ENCODE measurements around the gene MAP2K6. TPM values are rescaled to one million over a fixed set of nuclear protein-coding genes. Genes with fewer than 3 reads are reported as not detected.

Gene MAP2K6
- total RNA-seq, 1 donor from 2014 or later, result 1.8 TPM

DNA sequence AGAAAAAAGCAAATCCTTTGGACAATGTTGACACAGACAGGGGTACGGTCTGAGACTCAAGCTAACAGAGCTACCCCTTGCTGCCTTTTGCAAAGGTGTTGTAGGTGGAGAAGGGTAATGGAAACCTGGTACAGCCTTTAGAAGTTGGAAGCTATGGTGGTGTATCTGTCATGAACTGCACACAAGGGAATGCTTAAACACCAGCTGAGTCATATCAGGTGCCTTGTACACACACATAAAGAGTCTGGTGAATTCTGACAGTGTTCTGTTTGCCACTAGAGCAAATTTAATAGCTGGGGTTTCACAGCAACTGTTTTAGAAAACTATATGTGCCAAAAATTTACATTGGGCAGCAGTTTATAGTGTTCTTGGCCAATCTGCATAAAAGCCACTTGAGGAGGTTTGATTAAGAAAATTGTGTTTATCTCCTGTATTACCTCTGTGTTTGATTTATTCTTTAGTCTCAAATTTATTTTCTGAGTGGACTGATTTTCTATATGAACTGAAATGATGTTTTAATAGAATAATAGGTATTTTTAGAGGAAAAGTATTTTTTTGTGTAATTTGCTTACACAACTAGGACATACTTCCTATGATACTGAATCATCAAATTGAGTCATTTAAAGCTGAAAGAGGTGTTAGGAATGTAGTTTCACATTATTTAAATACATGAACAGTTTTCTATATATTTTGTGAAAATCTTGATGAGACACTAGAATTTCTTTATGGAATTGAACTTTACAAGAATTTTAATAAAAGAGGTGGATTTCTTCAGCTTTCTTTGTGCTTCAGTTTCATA, 136.9 kb downstream of the MAP2K6 start:
- TF ChIP-seq, protein P1, sequence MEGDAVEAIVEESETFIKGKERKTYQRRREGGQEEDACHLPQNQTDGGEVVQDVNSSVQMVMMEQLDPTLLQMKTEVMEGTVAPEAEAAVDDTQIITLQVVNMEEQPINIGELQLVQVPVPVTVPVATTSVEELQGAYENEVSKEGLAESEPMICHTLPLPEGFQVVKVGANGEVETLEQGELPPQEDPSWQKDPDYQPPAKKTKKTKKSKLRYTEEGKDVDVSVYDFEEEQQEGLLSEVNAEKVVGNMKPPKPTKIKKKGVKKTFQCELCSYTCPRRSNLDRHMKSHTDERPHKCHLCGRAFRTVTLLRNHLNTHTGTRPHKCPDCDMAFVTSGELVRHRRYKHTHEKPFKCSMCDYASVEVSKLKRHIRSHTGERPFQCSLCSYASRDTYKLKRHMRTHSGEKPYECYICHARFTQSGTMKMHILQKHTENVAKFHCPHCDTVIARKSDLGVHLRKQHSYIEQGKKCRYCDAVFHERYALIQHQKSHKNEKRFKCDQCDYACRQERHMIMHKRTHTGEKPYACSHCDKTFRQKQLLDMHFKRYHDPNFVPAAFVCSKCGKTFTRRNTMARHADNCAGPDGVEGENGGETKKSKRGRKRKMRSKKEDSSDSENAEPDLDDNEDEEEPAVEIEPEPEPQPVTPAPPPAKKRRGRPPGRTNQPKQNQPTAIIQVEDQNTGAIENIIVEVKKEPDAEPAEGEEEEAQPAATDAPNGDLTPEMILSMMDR (conservative IDR thresholded peaks at IDR 0.05; ENCODE audit: low read depth, low read length), result no peak
- H3K4me3 ChIP-seq (ENCODE audit: low read depth, low read length), result no peak overlapping the region
- DNase-seq (ENCODE audit: low read depth), result no peak

DNA sequence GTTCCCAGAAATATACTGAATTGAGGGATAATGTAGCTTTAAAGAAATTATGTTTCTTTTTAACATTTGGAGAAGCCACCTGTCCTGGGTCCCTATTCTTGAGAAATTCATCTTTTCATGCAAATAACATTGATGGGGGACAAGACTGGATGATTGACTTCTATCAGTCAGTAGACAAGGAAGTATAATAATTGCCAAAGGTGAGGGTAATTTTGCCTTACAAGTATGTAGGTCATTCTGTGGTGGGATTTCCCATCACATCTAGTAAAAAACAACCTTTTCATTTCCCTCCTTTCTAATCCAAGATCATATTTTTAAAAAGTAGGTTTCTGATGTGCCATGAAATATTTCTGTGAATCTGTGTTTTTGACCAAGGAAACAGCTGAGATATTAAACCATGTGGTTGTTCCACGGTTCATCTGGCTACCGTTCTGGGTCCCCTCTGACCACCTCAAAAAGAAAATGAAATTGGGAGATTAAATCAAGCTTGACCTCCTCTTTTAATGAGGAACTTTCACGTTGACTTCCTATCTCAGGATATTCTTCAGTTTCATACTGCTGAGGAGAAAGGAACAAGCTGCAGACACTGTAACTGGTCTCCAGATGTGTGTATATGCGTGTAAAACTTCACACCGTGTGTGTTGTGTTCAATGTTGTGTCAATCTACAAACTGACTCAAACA, 138.6 kb downstream of the MAP2K6 start:
- no peak overlapping the region for H3K4me3 ChIP-seq (ENCODE audit: low read depth, low read length)
- TF ChIP-seq, protein P1 (conservative IDR thresholded peaks at IDR 0.05; ENCODE audit: low read depth, low read length), result no peak
- DNase-seq (ENCODE audit: low read depth), result no peak

DNA sequence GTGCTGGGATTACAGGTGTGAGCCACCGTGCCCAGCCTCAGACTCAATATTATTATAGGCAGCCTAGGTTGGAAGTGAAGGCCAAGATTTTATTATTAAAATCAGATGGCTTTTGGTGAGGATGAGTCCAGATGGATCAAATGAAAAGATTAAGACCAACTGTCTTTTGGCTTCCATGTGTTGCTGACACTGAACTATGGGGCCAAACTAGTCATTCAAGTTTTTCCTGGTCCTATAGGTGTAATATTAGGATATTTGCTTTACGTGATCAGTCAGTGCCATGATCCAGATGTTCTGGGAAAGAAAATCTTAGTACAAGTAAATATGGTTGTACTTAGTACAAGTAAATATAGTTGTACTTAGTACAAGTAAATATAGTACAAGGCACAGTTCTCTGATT, 140.6 kb downstream of the MAP2K6 start:
- TF ChIP-seq, protein P1 (conservative IDR thresholded peaks at IDR 0.05; ENCODE audit: low read depth, low read length), result no peak
- H3K4me3 ChIP-seq (ENCODE audit: low read depth, low read length), result no peak overlapping the region
- DNase-seq (ENCODE audit: low read depth), result no peak

DNA sequence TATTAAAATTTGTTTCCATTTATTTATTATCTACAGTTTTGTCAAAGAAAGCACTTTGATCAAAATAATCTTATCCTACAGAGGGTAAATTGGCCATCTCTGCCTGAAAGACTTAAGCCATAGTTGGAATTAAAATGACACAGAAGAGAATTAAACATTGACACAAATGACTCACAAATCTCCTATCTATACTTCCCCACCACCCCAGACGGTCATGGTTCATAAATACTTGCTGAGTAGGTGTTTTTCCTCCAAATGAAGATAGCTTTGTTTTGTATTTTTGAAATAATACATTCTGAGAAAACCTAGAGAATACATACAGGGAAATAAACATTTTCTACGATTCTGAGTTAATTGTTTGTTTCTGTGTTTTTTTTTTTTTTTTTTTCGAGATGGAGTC, 142.8 kb downstream of the MAP2K6 start:
- no peak for DNase-seq (ENCODE audit: low read depth)
- TF ChIP-seq, protein P1 (conservative IDR thresholded peaks at IDR 0.05; ENCODE audit: low read depth, low read length), result no peak
- no peak overlapping the region for H3K4me3 ChIP-seq (ENCODE audit: low read depth, low read length)

DNA sequence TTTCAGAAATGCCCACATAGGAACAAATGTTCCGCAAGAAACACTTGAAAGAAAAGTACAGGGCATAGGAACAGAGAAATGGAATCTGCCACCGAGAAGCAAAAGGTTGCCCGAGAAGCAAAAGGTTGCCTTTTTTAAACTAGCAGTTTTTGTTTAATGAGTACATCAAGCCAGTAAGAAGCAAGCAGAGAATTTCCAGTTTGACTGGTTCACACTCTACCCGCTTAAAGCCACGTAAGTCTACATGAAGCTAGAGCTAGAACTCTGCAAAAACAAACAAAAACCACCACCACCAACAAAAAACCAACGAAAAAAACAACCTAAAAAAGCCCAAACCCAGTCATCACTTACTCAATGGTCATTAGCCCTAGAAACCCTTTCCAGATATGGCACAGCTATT, 144.3 kb downstream of the MAP2K6 start:
- no peak overlapping the region for H3K4me3 ChIP-seq (ENCODE audit: low read depth, low read length)
- no peak for DNase-seq (ENCODE audit: low read depth)

DNA sequence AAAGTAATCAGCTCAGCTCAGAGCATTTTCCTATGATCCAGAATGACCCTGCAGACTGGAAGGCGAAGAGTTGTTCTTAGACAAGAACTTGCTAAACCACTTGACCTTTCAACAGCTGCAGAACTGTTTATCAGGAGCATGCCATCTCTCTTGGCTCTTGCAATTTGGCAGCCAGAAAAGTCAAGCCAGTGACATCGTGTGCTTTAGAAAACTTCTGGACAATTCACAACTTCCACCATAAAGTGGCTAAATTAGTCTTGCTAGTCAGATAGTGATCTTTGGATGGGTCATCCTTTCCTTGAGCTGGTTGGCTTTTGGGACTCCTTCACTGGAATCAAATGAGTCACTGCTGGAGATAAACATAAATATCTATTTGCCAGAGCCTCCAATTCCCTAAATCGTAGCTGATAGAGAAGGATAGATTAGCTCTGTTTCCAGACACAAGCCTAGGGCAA, 146.5 kb downstream of the MAP2K6 start:
- DNase-seq (ENCODE audit: low read depth), result no peak
- TF ChIP-seq, protein P1 (conservative IDR thresholded peaks at IDR 0.05; ENCODE audit: low read depth, low read length), result no peak
- H3K4me3 ChIP-seq (ENCODE audit: low read depth, low read length), result no peak overlapping the region

More for the DNA sequence above, 144.3 kb downstream of the MAP2K6 start:
- TF ChIP-seq, protein P1 (conservative IDR thresholded peaks at IDR 0.05; ENCODE audit: low read depth, low read length), result no peak

Data from epithelial cell of proximal tubule (primary cell).